Mesendoderm (in vitro differentiated cells): ENCODE results near the gene ZNF662.
"Not testable (repeated sequence)": the region's sequence is repeated elsewhere in the genome, so short reads cannot be mapped to it uniquely, and the experiment has no call there.

Source experiments
- DNase-seq: peaks from one replicate; pipeline ENCODE4 v3.0.0; 2013
- H2AK5ac ChIP-seq: 2 replicates; pipeline ENCODE4 v1.6.1; 2013; ENCODE audit warnings: low read length, inconsistent platforms
- H2BK120ac ChIP-seq: 2 replicates; pipeline ENCODE4 v1.6.1; 2013; ENCODE audit warnings: low read depth, mild to moderate bottlenecking, low read length, moderate library complexity, mixed read lengths
- H2BK15ac ChIP-seq: replicated peaks from 2 replicates; pipeline ENCODE4 v1.6.1; 2013; ENCODE audit warnings: low read depth, mild to moderate bottlenecking, moderate library complexity
- H2BK5ac ChIP-seq: 2 replicates; pipeline ENCODE4 v1.6.1; 2013; ENCODE audit warnings: low read length, inconsistent platforms
- H3K18ac ChIP-seq: 2 replicates; pipeline ENCODE4 v1.6.1; 2013; ENCODE audit warnings: mild to moderate bottlenecking, low read length, mixed read lengths
- H3K23ac ChIP-seq: one replicate; pipeline ENCODE4 v1.6.1; 2013; ENCODE audit warnings: low read length
- H3K27ac ChIP-seq: 2 replicates; pipeline ENCODE4 v1.5.1; 2013; ENCODE audit warnings: low read depth, mild to moderate bottlenecking, inconsistent platforms, low read length, moderate library complexity
- H3K27me3 ChIP-seq: 2 replicates; pipeline ENCODE4 v1.6.1; 2013; ENCODE audit warnings: low read length, control low read depth, mild to moderate bottlenecking, inconsistent platforms; ENCODE audit not compliant: insufficient read depth, poor library complexity
- H3K36me3 ChIP-seq: 2 replicates; pipeline ENCODE4 v1.6.1; 2013; ENCODE audit warnings: low read length, inconsistent platforms; ENCODE audit not compliant: control insufficient read depth, insufficient read depth
- H3K4ac ChIP-seq: one replicate; pipeline ENCODE4 v1.6.1; 2013; ENCODE audit warnings: low read depth, mild to moderate bottlenecking, low read length, moderate library complexity
- H3K4me1 ChIP-seq: 2 replicates; pipeline ENCODE4 v1.6.1; 2013; ENCODE audit warnings: low read depth, low read length, inconsistent platforms; ENCODE audit not compliant: control insufficient read depth
- H3K4me2 ChIP-seq: 2 replicates; pipeline ENCODE4 v1.6.1; 2013; ENCODE audit warnings: low read length
- H3K4me3 ChIP-seq: 2 replicates; pipeline ENCODE4 v1.5.1; 2013; ENCODE audit warnings: mild to moderate bottlenecking, low read length
- H3K56ac ChIP-seq: one replicate; pipeline ENCODE4 v1.6.1; 2013; ENCODE audit warnings: low read length
- H3K79me1 ChIP-seq: 2 replicates; pipeline ENCODE4 v1.6.1; 2013; ENCODE audit warnings: low read length, inconsistent platforms
- H3K79me2 ChIP-seq: 2 replicates; pipeline ENCODE4 v1.6.1; 2013; ENCODE audit warnings: mild to moderate bottlenecking, low read length; ENCODE audit not compliant: control insufficient read depth, insufficient read depth
- H3K9ac ChIP-seq: 2 replicates; pipeline ENCODE4 v1.6.1; 2013; ENCODE audit warnings: low read length, inconsistent platforms
- H4K5ac ChIP-seq: one replicate; pipeline ENCODE4 v1.6.1; 2013; ENCODE audit warnings: low read length
- H4K8ac ChIP-seq: one replicate; pipeline ENCODE4 v1.6.1; 2013; ENCODE audit warnings: low read depth, mild to moderate bottlenecking, control low read depth, low read length, moderate library complexity
- WGBS: extraction: QIAGEN DNeasy Blood & Tissue Kit; methylation state at CpG from one replicate; pipeline ENCODE4 v1.1.7; 2013; ENCODE audit warnings: low lambda C conversion rate, missing lambda C conversion rate; ENCODE audit not compliant: insufficient coverage; ENCODE audit errors: extremely low coverage; 5-methylcytosine and 5-hydroxymethylcytosine counted together

Gene ZNF662

GRCh38 chr3:42880601-42881451 lies 25.1 kb upstream of the ZNF662 start:
- peak; percentile 94 for DNase-seq
- no peaks in the 10 kb centered on the region for H3K79me2 ChIP-seq
- peak overlapping the region; percentile 81 for H3K9ac ChIP-seq
- no peak overlapping the region for H3K4me3 ChIP-seq
- no peaks in the 10 kb centered on the region for H3K36me3 ChIP-seq
- peak overlapping the region; percentile 10 for H4K5ac ChIP-seq
- WGBS: no CpG with 5 or more reads among the region's 61 CpGs
- H2BK15ac ChIP-seq: no peak overlapping the region
- H3K79me1 ChIP-seq: no peaks in the 10 kb centered on the region
- H3K4me2 ChIP-seq: peak overlapping the region; percentile 58
- peak overlapping the region; percentile 26 for H2BK5ac ChIP-seq
- no peak overlapping the region for H2AK5ac ChIP-seq
- H3K27ac ChIP-seq: no peak overlapping the region
- H3K23ac ChIP-seq: no peak overlapping the region
- H3K18ac ChIP-seq: peak overlapping the region; percentile 72
- H3K56ac ChIP-seq: peak overlapping the region; percentile 83
- H3K4me1 ChIP-seq: peaks cover 13% of the 10 kb centered on the region
- H4K8ac ChIP-seq: peak overlapping the region; percentile 58
- peak overlapping the region; percentile 22 for H2BK120ac ChIP-seq
- no peak overlapping the region for H3K4ac ChIP-seq
- no peaks in the 10 kb centered on the region for H3K27me3 ChIP-seq

GRCh38 chr3:42883251-42883930 lies 22.6 kb upstream of the ZNF662 start:
- not testable (repeated sequence) for H2BK120ac ChIP-seq, H3K9ac ChIP-seq, H3K79me1 ChIP-seq, H3K4ac ChIP-seq, H3K27me3 ChIP-seq, H3K79me2 ChIP-seq, H3K4me3 ChIP-seq, H3K56ac ChIP-seq, H4K5ac ChIP-seq, H4K8ac ChIP-seq, H3K23ac ChIP-seq, H3K4me2 ChIP-seq, H3K18ac ChIP-seq, H3K36me3 ChIP-seq, H3K27ac ChIP-seq, DNase-seq, H2AK5ac ChIP-seq, H2BK5ac ChIP-seq, H2BK15ac ChIP-seq
- peaks cover 23% of the 10 kb centered on the region for H3K4me1 ChIP-seq
- no CpG with 5 or more reads among the region's 6 CpGs for WGBS

GRCh38 chr3:42884324-42884723 lies 21.6 kb upstream of the ZNF662 start:
- Histone ChIP-seq H3K27me3 (no peaks in the 10 kb centered on the region), H2BK15ac (no peak overlapping the region), H4K5ac (no peak overlapping the region), H2AK5ac (no peak overlapping the region), H3K79me1 (no peaks in the 10 kb centered on the region), H3K4me2 (no peak overlapping the region), H3K56ac (peak overlapping the region; percentile 65), H3K4me3 (no peak overlapping the region), H3K36me3 (no peaks in the 10 kb centered on the region), H2BK5ac (peak overlapping the region; percentile 79), H3K27ac (peak overlapping the region; percentile 34), H4K8ac (no peak overlapping the region), H3K4me1 (peaks cover 23% of the 10 kb centered on the region), H3K23ac (no peak overlapping the region), H2BK120ac (no peak overlapping the region), H3K9ac (no peak overlapping the region), H3K4ac (no peak overlapping the region), H3K79me2 (no peaks in the 10 kb centered on the region), H3K18ac (no peak overlapping the region)
- WGBS: no CpG with 5 or more reads among the region's 2 CpGs
- DNase-seq: peak; percentile 89

GRCh38 chr3:42886294-42886822 lies 19.6 kb upstream of the ZNF662 start:
- Histone ChIP-seq H3K79me1 (no peaks in the 10 kb centered on the region), H3K4me3 (no peak overlapping the region), H3K56ac (no peak overlapping the region), H2BK15ac (no peak overlapping the region), H3K36me3 (no peaks in the 10 kb centered on the region), H3K27me3 (no peaks in the 10 kb centered on the region), H3K4ac (no peak overlapping the region), H3K18ac (no peak overlapping the region), H3K79me2 (no peaks in the 10 kb centered on the region), H3K23ac (no peak overlapping the region), H2AK5ac (no peak overlapping the region), H4K8ac (no peak overlapping the region), H3K9ac (no peak overlapping the region), H3K4me2 (no peak overlapping the region), H3K4me1 (peaks cover 23% of the 10 kb centered on the region), H3K27ac (no peak overlapping the region), H2BK5ac (no peak overlapping the region), H4K5ac (no peak overlapping the region), H2BK120ac (no peak overlapping the region)
- peak; percentile 81 for DNase-seq
- no CpG with 5 or more reads among the region's 1 CpG for WGBS

- H3K79me2 ChIP-seq: no peaks in the 10 kb centered on the region
- H3K27me3 ChIP-seq: no peaks in the 10 kb centered on the region
- peak overlapping the region; percentile 10 for H2BK120ac ChIP-seq
- peak overlapping the region; percentile 59 for H3K56ac ChIP-seq
- peak overlapping the region; percentile 13 for H2AK5ac ChIP-seq
- H3K23ac ChIP-seq: no peak overlapping the region
- no peak overlapping the region for H3K27ac ChIP-seq
- peak; percentile 69 for DNase-seq
- H3K4me1 ChIP-seq: peaks cover 22% of the 10 kb centered on the region
- no peak overlapping the region for H4K5ac ChIP-seq
- no peak overlapping the region for H3K4me3 ChIP-seq
- no peaks in the 10 kb centered on the region for H3K36me3 ChIP-seq
- WGBS: no CpG with 5 or more reads among the region's 3 CpGs
- H3K4ac ChIP-seq: no peak overlapping the region
- H2BK5ac ChIP-seq: peak overlapping the region; percentile 88
- H4K8ac ChIP-seq: no peak overlapping the region
- H2BK15ac ChIP-seq: no peak overlapping the region
- no peak overlapping the region for H3K9ac ChIP-seq
- no peak overlapping the region for H3K4me2 ChIP-seq
- peak overlapping the region; percentile 93 for H3K18ac ChIP-seq
- H3K79me1 ChIP-seq: no peaks in the 10 kb centered on the region
Measured at GRCh38 chr3:42887084-42887483, 18.9 kb upstream of the ZNF662 start.
